A673 (cell line): ENCODE results near the gene CATSPERE.

Experiments
- EZH2 ChIP-seq: fragments of 200-600 bp; sonication (generic); IDR thresholded peaks from 2 replicates; pipeline ENCODE4 v1.6.1; 2017; ENCODE audit warnings: borderline replicate concordance, low read depth, mild to moderate bottlenecking, mixed read lengths, antibody characterized with exemption, low read length; ENCODE audit not compliant: poor library complexity, severe bottlenecking
- TF ChIP-seq, protein P1 (sequence below): fragments of 300-800, 200-600 bp; sonication (generic); conservative IDR thresholded peaks from 2 replicates; pipeline ENCODE4 v1.5.1; 2017; ENCODE audit warnings: low read depth, mild to moderate bottlenecking, antibody characterized with exemption, low read length, moderate library complexity, mixed read lengths

DNA sequence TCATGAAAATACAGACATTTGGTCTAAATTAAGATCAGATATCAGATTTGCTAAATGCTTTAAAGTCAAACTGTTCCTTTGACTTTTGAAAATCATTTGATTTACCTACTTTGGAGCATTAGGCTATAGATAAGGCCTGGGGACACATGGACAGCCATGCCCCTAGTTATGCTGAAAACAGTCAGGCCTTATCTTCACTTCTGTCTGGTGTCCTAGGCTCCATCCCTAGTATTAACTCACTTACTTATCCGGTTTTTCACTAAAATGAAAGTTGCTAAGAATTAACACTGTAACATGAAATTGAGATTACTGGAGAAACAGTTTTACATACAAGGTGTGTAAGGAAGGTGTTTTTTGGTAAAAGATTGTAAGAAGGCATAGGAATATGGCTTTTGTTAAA lies 4.5 kb upstream of the CATSPERE start:
- TF ChIP-seq, protein P1, sequence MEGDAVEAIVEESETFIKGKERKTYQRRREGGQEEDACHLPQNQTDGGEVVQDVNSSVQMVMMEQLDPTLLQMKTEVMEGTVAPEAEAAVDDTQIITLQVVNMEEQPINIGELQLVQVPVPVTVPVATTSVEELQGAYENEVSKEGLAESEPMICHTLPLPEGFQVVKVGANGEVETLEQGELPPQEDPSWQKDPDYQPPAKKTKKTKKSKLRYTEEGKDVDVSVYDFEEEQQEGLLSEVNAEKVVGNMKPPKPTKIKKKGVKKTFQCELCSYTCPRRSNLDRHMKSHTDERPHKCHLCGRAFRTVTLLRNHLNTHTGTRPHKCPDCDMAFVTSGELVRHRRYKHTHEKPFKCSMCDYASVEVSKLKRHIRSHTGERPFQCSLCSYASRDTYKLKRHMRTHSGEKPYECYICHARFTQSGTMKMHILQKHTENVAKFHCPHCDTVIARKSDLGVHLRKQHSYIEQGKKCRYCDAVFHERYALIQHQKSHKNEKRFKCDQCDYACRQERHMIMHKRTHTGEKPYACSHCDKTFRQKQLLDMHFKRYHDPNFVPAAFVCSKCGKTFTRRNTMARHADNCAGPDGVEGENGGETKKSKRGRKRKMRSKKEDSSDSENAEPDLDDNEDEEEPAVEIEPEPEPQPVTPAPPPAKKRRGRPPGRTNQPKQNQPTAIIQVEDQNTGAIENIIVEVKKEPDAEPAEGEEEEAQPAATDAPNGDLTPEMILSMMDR: no peak
- TF ChIP-seq EZH2: no peak
